Mammary epithelial cell (primary cell): Measurements from ENCODE around the gene SSPN.

ENCODE experiments used
- EZH2 ChIP-seq: IDR thresholded peaks from 2 replicates; pipeline ENCODE4 v1.6.1; 2012; ENCODE audit warnings: low read length, inconsistent platforms, borderline replicate concordance
- TF ChIP-seq, protein P1 (sequence below), 2 donors: IDR thresholded peaks in 1 of 2; conservative IDR thresholded peaks in 1 of 2; 2 replicates each; pipeline ENCODE4 v1.5.1; 2011 to 2012; ENCODE audit warnings: inconsistent platforms in 2 of 2, low read length in 2 of 2, mild to moderate bottlenecking in 2 of 2, control low read depth in 1 of 2, low read depth in 1 of 2; ENCODE audit not compliant: insufficient read depth in 1 of 2; ENCODE audit errors: extremely low read depth in 1 of 2

DNA sequence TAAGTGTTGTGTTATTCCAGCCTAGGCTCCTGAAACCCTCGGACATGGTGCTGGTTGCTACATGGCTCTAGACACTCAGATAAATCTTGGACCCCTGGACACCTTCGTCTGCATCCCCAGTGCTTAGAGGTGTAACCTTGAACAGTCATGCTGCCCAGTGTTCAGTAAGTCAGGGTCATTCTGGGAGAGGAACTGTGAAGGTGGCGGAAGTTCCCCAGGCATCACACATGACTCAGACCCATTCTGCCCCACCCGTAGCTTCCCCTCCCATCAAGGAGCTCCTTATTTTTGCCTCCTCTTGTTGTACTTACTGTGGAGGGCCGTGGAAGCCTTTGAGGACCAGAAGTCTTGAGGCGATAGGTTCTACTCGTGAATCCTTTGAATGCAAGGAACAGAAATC is 18.1 kb upstream of the SSPN start:
- no peak for TF ChIP-seq EZH2
- TF ChIP-seq, protein P1, sequence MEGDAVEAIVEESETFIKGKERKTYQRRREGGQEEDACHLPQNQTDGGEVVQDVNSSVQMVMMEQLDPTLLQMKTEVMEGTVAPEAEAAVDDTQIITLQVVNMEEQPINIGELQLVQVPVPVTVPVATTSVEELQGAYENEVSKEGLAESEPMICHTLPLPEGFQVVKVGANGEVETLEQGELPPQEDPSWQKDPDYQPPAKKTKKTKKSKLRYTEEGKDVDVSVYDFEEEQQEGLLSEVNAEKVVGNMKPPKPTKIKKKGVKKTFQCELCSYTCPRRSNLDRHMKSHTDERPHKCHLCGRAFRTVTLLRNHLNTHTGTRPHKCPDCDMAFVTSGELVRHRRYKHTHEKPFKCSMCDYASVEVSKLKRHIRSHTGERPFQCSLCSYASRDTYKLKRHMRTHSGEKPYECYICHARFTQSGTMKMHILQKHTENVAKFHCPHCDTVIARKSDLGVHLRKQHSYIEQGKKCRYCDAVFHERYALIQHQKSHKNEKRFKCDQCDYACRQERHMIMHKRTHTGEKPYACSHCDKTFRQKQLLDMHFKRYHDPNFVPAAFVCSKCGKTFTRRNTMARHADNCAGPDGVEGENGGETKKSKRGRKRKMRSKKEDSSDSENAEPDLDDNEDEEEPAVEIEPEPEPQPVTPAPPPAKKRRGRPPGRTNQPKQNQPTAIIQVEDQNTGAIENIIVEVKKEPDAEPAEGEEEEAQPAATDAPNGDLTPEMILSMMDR (conservative IDR thresholded peaks at IDR 0.05 in 1 of 2, IDR thresholded peaks at IDR 0.05 in 1 of 2; ENCODE audit: extremely low read depth in 1 of 2, insufficient read depth in 1 of 2, low read depth in 1 of 2, low read length in 2 of 2) = no peak
